Activated CD8-positive, alpha-beta memory T cell treated with anti-CD3 and anti-CD28 coated beads for 4 hours (primary cell): Measurements from ENCODE around the gene DAB1.
"Not testable (repeated sequence)": the region's sequence is repeated elsewhere in the genome, so short reads cannot be mapped to it uniquely, and the experiment has no call there.

ENCODE experiments used
- DNase-seq, 2 donors: peaks; one replicate each; pipeline ENCODE4 v3.0.0-alpha.2; 2020; ENCODE audit warnings: low read depth in 2 of 2

The DAB1 gene

GRCh38 chr1:57360846-57361407, 62.9 kb downstream of the DAB1 start:
- no peak for DNase-seq

GRCh38 chr1:57357462-57357861, 66.4 kb downstream of the DAB1 start:
- DNase-seq, result no peak

- no peak for DNase-seq
Observed at GRCh38 chr1:57353654-57354053, 70.2 kb downstream of the DAB1 start.

GRCh38 chr1:57350610-57351009, 73.2 kb downstream of the DAB1 start:
- no peak for DNase-seq

GRCh38 chr1:57348921-57349320, 74.9 kb downstream of the DAB1 start:
- DNase-seq, result no peak

GRCh38 chr1:57345916-57346315, 77.9 kb downstream of the DAB1 start:
- DNase-seq, result no peak

GRCh38 chr1:57344265-57344664, 79.6 kb downstream of the DAB1 start:
- no peak for DNase-seq

- DNase-seq, result not testable (repeated sequence)
Observed at GRCh38 chr1:57343298-57343915, 80.5 kb downstream of the DAB1 start.

GRCh38 chr1:57341721-57342120, 82.1 kb downstream of the DAB1 start:
- DNase-seq, result no peak

- no peak for DNase-seq
Observed at GRCh38 chr1:57340334-57341070, 83.4 kb downstream of the DAB1 start.

GRCh38 chr1:57337623-57338022, 86.2 kb downstream of the DAB1 start:
- DNase-seq, result no peak

GRCh38 chr1:57336793-57337192, 87.1 kb downstream of the DAB1 start:
- DNase-seq, result no peak

GRCh38 chr1:57331620-57332019, 92.2 kb downstream of the DAB1 start:
- DNase-seq, result no peak

- DNase-seq, result no peak
Observed at GRCh38 chr1:57329937-57330336, 93.9 kb downstream of the DAB1 start.

GRCh38 chr1:57329001-57329527, 94.8 kb downstream of the DAB1 start:
- DNase-seq, result no peak

- DNase-seq, result no peak
Observed at GRCh38 chr1:57327946-57328345, 95.9 kb downstream of the DAB1 start.

- no peak for DNase-seq
Observed at GRCh38 chr1:57327336-57327735, 96.5 kb downstream of the DAB1 start.

- DNase-seq, result no peak
Observed at GRCh38 chr1:57325536-57325935, 98.3 kb downstream of the DAB1 start.

- DNase-seq, result no peak
Observed at GRCh38 chr1:57325117-57325516, 98.7 kb downstream of the DAB1 start.

- no peak for DNase-seq
Observed at GRCh38 chr1:57324388-57324787, 99.5 kb downstream of the DAB1 start.

- DNase-seq, result no peak
Observed at GRCh38 chr1:57321776-57322175, 102.1 kb downstream of the DAB1 start.

- DNase-seq, result no peak
Observed at GRCh38 chr1:57319791-57320190, 104.1 kb downstream of the DAB1 start.

GRCh38 chr1:57319165-57319564, 104.7 kb downstream of the DAB1 start:
- no peak for DNase-seq
